GM12864 (cell line): ENCODE results near the gene TH.

Experiments
- DNase-seq: peaks from one replicate; pipeline ENCODE4 v3.0.0-alpha.2; 2011; ENCODE audit warnings: low read depth
- H3K4me3 ChIP-seq: 2 replicates; pipeline ENCODE4 v1.5.1; 2011; ENCODE audit warnings: mild to moderate bottlenecking, low read depth, low read length, control low read depth
- TF ChIP-seq, protein P1 (sequence below): IDR thresholded peaks from 2 replicates; pipeline ENCODE4 v1.5.1; 2011; ENCODE audit warnings: low read depth, mild to moderate bottlenecking, moderate library complexity, low read length, control low read depth, inconsistent platforms; ENCODE audit errors: missing control alignments

TH gene

DNA sequence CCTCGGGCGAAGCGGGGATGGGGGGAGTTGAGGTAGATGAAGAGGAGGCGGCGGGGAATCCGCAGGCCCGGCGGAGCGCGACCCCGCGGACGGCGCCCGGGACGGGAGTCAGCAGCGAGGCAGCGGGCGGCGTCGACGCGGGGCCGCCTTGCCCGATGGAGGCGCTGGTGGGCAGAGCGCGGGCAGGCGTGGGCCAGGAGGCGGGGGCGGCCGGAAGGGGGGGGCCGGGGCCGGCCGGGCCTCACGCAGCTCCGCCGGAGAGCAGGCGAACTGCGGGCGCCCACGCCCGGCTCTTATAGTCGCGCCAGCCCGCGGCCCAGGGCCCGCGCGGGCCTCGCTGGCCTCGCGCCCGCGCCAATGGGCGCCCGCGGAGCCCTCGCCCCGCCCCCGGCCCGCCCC is 32.5 kb downstream of the TH start, which contains the start of gene IGF2:
Gene IGF2, minus strand, starts transcription at position 267 of the 399 bp plus-strand sequence. CDS start 3,866 bp downstream, outside the sequence.
- H3K4me3 ChIP-seq = no peak within 1 kb of the TSS
- DNase-seq = no peak
- TF ChIP-seq, protein P1, sequence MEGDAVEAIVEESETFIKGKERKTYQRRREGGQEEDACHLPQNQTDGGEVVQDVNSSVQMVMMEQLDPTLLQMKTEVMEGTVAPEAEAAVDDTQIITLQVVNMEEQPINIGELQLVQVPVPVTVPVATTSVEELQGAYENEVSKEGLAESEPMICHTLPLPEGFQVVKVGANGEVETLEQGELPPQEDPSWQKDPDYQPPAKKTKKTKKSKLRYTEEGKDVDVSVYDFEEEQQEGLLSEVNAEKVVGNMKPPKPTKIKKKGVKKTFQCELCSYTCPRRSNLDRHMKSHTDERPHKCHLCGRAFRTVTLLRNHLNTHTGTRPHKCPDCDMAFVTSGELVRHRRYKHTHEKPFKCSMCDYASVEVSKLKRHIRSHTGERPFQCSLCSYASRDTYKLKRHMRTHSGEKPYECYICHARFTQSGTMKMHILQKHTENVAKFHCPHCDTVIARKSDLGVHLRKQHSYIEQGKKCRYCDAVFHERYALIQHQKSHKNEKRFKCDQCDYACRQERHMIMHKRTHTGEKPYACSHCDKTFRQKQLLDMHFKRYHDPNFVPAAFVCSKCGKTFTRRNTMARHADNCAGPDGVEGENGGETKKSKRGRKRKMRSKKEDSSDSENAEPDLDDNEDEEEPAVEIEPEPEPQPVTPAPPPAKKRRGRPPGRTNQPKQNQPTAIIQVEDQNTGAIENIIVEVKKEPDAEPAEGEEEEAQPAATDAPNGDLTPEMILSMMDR = no peak

DNA sequence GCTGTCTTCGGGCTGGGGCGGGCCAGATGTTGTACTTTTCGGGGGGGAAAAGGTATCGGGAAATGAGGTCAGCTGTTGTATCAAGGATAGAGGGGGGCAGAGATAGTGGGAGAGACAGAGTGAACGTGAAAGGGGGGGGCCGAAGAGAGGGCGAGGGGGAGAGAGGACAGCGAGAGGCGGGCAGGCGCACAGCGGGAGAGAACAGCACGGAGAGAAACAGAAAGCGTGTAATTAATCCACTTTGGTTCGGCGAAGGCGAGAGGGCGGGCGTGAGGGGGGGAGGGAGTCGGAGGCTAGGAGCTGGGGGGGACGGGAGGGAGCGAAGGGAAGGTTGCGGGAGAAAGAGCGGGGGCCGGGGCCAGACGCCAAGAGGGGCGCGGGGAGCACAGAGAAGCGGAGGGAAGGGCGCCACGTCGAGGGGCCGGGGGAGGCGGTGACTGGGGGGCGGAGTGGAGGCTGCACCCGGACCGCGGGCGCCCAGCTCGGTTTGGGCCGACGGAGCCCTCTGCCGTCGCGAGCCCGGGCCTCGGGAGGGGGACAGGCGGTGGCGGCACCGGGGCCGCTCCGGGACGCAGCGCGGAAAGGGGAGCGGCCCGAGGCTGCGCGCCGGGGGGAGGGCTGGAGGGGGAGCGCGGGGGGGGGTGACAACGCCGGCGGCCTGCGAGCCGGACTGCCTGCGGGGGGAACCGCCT is 33.0 kb downstream of the TH start:
- no peak overlapping the region for H3K4me3 ChIP-seq
- TF ChIP-seq, protein P1 = no peak
- DNase-seq = no peak

DNA sequence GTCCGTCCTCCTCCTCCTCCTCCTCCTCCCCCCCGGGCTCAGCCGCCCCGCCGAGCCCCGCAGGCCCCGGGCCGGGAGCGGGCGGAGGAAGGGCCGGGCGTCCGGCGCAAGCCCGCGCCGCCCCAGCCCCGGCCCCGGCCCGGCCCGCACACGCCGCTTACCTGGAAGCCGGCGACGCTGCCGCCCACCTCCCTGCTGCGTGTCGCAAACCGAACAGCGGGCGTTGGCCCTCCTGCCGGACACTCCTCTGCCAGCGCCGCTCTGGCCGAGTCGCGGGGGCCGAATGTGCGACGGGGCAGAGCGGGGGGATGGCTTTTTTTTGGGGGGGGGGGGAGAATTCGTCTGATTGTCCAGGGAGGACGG is 33.6 kb downstream of the TH start:
- TF ChIP-seq, protein P1 = no peak
- no peak for DNase-seq
- H3K4me3 ChIP-seq = no peak overlapping the region

DNA sequence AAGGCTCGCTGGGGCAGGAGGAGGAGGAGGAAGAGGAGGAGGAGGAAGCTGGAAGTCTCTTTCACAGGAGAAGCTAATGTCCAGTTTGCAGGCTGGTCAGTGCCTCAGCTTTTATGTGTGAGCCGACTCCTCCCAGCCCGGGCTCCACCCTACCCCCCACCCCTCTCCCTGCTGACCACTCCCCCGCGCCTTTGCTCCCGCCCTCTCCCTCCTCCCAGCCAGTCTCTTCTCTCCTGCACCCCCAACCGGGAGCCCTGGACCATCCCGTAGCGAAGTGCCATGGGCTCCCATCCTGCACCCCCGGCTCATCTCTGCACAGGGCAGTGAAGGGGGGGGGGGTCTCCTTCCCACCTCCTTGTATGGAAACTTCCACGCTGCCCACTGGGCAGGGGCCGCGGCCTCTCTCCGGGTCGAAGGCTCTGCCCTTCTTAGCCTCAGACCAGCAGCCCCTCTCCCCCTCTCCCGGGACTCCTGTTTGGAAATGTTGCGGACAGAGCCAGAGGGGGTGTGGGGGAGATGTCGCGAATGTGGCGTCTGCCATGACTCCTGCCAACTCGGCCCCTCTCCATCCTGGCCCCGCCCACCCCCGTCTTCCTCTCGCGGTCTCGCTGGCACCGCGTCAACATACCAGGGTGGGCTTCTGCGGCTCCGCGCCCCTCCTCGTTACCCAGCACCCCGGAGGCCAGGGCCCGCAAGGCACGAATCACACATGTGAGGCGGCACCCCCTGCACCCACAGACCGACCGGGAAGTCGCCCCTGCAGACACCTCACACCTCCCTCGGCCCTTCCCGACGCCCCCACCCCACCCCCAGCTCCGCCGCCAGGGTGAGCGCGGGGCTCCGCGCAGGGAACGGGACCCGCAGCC is 34.2 kb downstream of the TH start:
- TF ChIP-seq, protein P1 = no peak
- H3K4me3 ChIP-seq = no peak overlapping the region
- DNase-seq = no peak

DNA sequence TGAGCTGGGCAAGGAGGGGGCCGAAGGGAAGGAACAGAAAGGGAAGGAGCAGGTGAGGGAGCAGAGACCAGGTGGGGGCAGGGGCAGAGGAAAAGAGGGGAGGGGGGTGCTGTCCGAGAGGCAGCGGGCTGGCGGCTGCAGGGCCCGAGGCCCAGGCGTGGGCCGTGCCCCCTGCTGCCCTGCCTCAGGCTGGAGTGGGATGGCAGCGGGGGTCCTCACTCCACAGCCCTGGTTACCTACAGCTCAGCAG is 34.7 kb downstream of the TH start:
- TF ChIP-seq, protein P1 = no peak
- H3K4me3 ChIP-seq = no peak overlapping the region
- DNase-seq = no peak

DNA sequence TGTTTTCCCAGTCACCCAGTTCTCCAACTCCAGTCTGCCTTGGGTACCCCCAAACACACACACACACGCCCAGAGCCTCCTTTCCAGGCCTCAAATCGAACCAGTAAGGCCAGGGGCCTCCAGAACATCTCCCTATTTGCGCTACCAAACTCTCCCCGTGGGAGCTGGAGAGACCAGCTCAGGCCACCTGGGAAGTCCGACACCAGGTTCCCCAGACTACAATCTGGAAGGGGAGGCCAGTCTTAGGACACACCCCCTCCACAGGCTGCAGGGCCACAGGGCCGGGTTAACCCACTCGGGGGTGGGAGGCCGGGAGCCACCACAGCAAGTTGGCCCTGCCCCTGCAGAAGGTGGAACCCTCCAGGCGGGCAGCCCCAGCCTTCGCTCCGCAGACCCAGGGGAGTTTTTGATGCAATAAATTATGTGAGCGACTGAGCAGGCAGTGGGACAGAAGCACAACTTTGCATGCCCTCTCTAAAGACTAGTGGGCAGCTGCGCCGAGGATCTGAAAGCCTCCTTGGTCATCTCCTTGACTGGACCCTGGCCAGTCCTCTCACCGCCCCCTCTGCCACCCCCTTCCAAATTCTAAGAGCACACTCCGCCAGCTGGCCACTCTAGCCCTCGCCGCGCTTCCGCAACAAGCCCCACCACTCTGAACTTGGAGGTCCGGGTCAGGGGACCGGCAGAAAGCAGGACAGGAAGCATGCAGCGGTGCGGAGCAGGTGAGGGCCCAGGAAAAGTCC is 35.2 kb downstream of the TH start:
- no peak overlapping the region for H3K4me3 ChIP-seq
- DNase-seq = no peak
- TF ChIP-seq, protein P1 = no peak
